CD14-positive monocyte (primary cell): Measurements from ENCODE around the gene PCCA. TPM values are rescaled to one million over a fixed set of nuclear protein-coding genes. Genes with fewer than 3 reads are reported as not detected.

ENCODE experiments used
- DNase-seq, 3 donors: peaks; one replicate each; pipeline ENCODE4 v3.0.0-alpha.2; 2011 to 2022
- H2AFZ ChIP-seq: 2 replicates; pipeline ENCODE4 v1.6.0; 2012; ENCODE audit warnings: mild to moderate bottlenecking, low read depth, low read length, inconsistent platforms; ENCODE audit not compliant: insufficient read depth, poor library complexity, severe bottlenecking
- H3K27ac ChIP-seq, 2 donors: 1 replicate in 1 of 2; 2 replicates in 1 of 2; pipeline ENCODE4 v1.5.1; 2012 to 2013; ENCODE audit warnings: low read length in 2 of 2, control low read depth in 1 of 2, inconsistent platforms in 1 of 2, low read depth in 1 of 2, mild to moderate bottlenecking in 1 of 2
- H3K27me3 ChIP-seq, 2 donors: one replicate each; pipeline versions ENCODE4 v1.6.0 to v1.6.1; 2011 to 2013; ENCODE audit warnings: low read length in 2 of 2; ENCODE audit not compliant: control insufficient read depth in 2 of 2, insufficient read depth in 2 of 2
- H3K36me3 ChIP-seq, 2 donors: replicated peaks in 1 of 2; 1 replicate in 1 of 2; 2 replicates in 1 of 2; pipeline versions ENCODE4 v1.5.1 to v1.6.1; 2012 to 2013; ENCODE audit warnings: low read length in 2 of 2, control low read depth in 1 of 2, inconsistent platforms in 1 of 2, mild to moderate bottlenecking in 1 of 2; ENCODE audit not compliant: insufficient read depth in 2 of 2, control insufficient read depth in 1 of 2
- H3K4me1 ChIP-seq, 2 donors: 1 replicate in 1 of 2; 2 replicates in 1 of 2; pipeline versions ENCODE4 v1.5.1 to v1.6.1; 2012 to 2013; ENCODE audit warnings: low read length in 2 of 2, control low read depth in 1 of 2, inconsistent platforms in 1 of 2, mild to moderate bottlenecking in 1 of 2, moderate library complexity in 1 of 2; ENCODE audit not compliant: insufficient read depth in 2 of 2, control insufficient read depth in 1 of 2
- H3K4me2 ChIP-seq: replicated peaks from 2 replicates; pipeline ENCODE3; 2012; ENCODE audit warnings: low read length, moderate library complexity, mild to moderate bottlenecking; ENCODE audit not compliant: poor library complexity, severe bottlenecking; ENCODE audit errors: extremely low read depth
- H3K4me3 ChIP-seq, 3 experiments: fragments of 200-600 bp in 1 of 3; sonication (generic) in 1 of 3; replicated peaks in 1 of 3; 1 replicate in 2 of 3; 2 replicates in 1 of 3; pipeline ENCODE4 v1.5.1; 2011 to 2013; ENCODE audit warnings: low read length in 3 of 3, mild to moderate bottlenecking in 3 of 3, control low read depth in 2 of 3, low read depth in 2 of 3, inconsistent platforms in 1 of 3, moderate library complexity in 1 of 3
- H3K79me2 ChIP-seq: 2 replicates; pipeline ENCODE4 v1.6.0; 2012; ENCODE audit warnings: mild to moderate bottlenecking, control low read depth, inconsistent platforms, low read length, moderate library complexity; ENCODE audit not compliant: insufficient read depth
- H3K9ac ChIP-seq: 2 replicates; pipeline ENCODE4 v1.6.0; 2017; ENCODE audit warnings: low read length, mild to moderate bottlenecking; ENCODE audit not compliant: insufficient read depth, poor library complexity, severe bottlenecking
- H3K9me3 ChIP-seq, 2 donors: replicated peaks in 1 of 2; 1 replicate in 1 of 2; 2 replicates in 1 of 2; pipeline versions ENCODE4 v1.5.1 to v1.6.1; 2012 to 2013; ENCODE audit warnings: low read length in 2 of 2, control low read depth in 1 of 2; ENCODE audit not compliant: control insufficient read depth in 1 of 2, insufficient read depth in 1 of 2
- H4K20me1 ChIP-seq: 2 replicates; pipeline ENCODE4 v1.6.0; 2012; ENCODE audit warnings: mild to moderate bottlenecking, low read length, control low read depth, moderate library complexity; ENCODE audit not compliant: insufficient read depth
- H3K27ac Mint-ChIP-seq, 7 donors: one replicate each; pipeline ENCODE4 v1.8.0; 2020; ENCODE audit warnings: mild to moderate bottlenecking in 7 of 7, mixed read lengths in 7 of 7, moderate library complexity in 6 of 7, inconsistent platforms in 2 of 7
- H3K27me3 Mint-ChIP-seq, 3 donors: one replicate each; pipeline ENCODE4 v1.8.0; 2021 to 2022; ENCODE audit warnings: low read depth in 3 of 3, mild to moderate bottlenecking in 3 of 3, mixed read lengths in 3 of 3, moderate library complexity in 3 of 3, inconsistent platforms in 1 of 3
- H3K36me3 Mint-ChIP-seq, 2 donors: one replicate each; pipeline ENCODE4 v1.8.0; 2020; ENCODE audit warnings: mixed read lengths in 2 of 2, inconsistent platforms in 1 of 2, mild to moderate bottlenecking in 1 of 2
- H3K4me1 Mint-ChIP-seq: one replicate; pipeline ENCODE4 v1.8.0; 2020; ENCODE audit warnings: mild to moderate bottlenecking, mixed read lengths
- H3K4me3 Mint-ChIP-seq, 2 donors: one replicate each; pipeline ENCODE4 v1.8.0; 2020; ENCODE audit warnings: mild to moderate bottlenecking in 2 of 2, mixed read lengths in 2 of 2, moderate library complexity in 1 of 2
- H3K9me3 Mint-ChIP-seq, 7 donors: one replicate each; pipeline ENCODE4 v1.8.0; 2020 to 2022; ENCODE audit warnings: mixed read lengths in 7 of 7, mild to moderate bottlenecking in 6 of 7, moderate library complexity in 6 of 7, inconsistent platforms in 2 of 7
- WGBS: methylation state at CpG from one replicate; pipeline ENCODE4 v1.1.5; 2013; ENCODE audit warnings: missing lambda C conversion rate; ENCODE audit not compliant: insufficient coverage; 5-methylcytosine and 5-hydroxymethylcytosine counted together
- intact Hi-C, 2 donors: fragments of 100-400 bp; cut with micrococcal nuclease; formaldehyde crosslinking; loops; one replicate each; pipeline versions ENCODE4 v1.15.0 to v1.15.1; 2023
- polyA plus RNA-seq, 3 donors: library from polyadenylated mRNA; depleted of rRNA in 1 of 3; unstranded in 2 of 3; stranded (reverse) in 1 of 3; fragments of 300-500 nt in 2 of 3; fragments of >200 nt in 1 of 3; fragmentation: Illumina TruSeq in 2 of 3; gene quantifications; 1 replicate in 2 of 3; 2 replicates in 1 of 3; pipeline ENCODE4 v1.2.3, GENCODE V29; 2012 to 2021
- TF ChIP-seq, protein P1 (sequence below): fragments of 200-600 bp; IDR thresholded peaks from one replicate; pipeline ENCODE4 v1.8.0; 2022; ENCODE audit warnings: antibody characterized with exemption, mild to moderate bottlenecking

Gene PCCA
- polyA plus RNA-seq, 3 donors: 4.4 to 13.5 (median 11.9) TPM

DNA sequence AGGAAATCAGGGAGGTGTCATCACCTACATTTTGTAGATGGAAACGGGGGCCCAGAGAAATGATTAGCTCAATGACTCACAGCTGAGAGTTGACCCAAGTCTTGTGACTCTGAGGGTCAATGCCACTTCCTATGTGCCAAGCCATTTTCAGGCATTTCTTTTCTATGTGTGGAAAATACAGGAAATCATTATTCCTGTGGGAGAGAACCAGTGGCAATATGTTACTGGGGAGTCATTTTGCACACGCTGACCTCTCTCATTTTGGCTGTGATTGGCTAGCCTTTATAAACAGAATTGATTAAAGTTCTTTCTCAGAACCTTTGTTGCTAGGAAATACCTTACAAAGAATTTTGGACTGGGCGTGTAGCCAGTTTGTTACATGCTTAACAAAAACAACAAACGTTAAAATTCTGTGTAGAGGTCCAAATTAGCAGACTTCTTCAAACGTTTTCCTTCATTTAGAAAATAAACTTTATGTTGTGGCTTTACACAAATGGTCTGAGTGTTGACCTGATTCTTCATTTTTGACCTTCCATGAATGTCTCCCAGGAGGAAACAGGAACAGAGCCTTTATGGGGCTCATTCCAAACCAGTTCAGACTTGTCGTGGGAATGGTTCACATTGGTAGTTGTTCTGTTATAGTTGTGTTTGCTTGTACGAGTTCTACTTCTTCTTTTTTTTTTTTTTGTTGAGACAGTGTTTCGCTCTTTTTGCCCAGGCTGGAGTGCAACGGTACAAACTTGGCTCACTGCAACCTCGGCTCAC, 11.4 kb downstream of the PCCA start:
- H3K4me2 ChIP-seq: no peak overlapping the region
- H3K4me3 ChIP-seq: no peak overlapping the region
- no peak overlapping the region for H3K9ac ChIP-seq
- no peaks in the 10 kb centered on the region for H3K4me1 ChIP-seq
- peaks cover 3% of the 10 kb centered on the region for H3K4me1 Mint-ChIP-seq
- intact Hi-C loops: no loop called here
- no peak for DNase-seq
- H3K9me3 ChIP-seq: no peaks in the 10 kb centered on the region
- TF ChIP-seq, protein P1, sequence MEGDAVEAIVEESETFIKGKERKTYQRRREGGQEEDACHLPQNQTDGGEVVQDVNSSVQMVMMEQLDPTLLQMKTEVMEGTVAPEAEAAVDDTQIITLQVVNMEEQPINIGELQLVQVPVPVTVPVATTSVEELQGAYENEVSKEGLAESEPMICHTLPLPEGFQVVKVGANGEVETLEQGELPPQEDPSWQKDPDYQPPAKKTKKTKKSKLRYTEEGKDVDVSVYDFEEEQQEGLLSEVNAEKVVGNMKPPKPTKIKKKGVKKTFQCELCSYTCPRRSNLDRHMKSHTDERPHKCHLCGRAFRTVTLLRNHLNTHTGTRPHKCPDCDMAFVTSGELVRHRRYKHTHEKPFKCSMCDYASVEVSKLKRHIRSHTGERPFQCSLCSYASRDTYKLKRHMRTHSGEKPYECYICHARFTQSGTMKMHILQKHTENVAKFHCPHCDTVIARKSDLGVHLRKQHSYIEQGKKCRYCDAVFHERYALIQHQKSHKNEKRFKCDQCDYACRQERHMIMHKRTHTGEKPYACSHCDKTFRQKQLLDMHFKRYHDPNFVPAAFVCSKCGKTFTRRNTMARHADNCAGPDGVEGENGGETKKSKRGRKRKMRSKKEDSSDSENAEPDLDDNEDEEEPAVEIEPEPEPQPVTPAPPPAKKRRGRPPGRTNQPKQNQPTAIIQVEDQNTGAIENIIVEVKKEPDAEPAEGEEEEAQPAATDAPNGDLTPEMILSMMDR: no peak
- H2AFZ ChIP-seq: no peak overlapping the region
- H3K4me3 Mint-ChIP-seq: no peak overlapping the region
- peaks cover 11% of the 10 kb centered on the region for H4K20me1 ChIP-seq
- H3K79me2 ChIP-seq: no peaks in the 10 kb centered on the region
- no peak overlapping the region for H3K27ac Mint-ChIP-seq
- H3K36me3 ChIP-seq: no peaks in the 10 kb centered on the region
- no peak overlapping the region for H3K27ac ChIP-seq
- H3K36me3 Mint-ChIP-seq: peaks cover 4 to 10% of the 10 kb centered on the region in 2 donors
- H3K9me3 Mint-ChIP-seq: peaks cover 0 to 5% (median 0%) of the 10 kb centered on the region in 7 donors
- WGBS: 83% methylated on average over 7 of the region's 10 CpGs
- no peaks in the 10 kb centered on the region for H3K27me3 ChIP-seq
- peaks cover 0 to 9% (median 0%) of the 10 kb centered on the region in 3 donors for H3K27me3 Mint-ChIP-seq

DNA sequence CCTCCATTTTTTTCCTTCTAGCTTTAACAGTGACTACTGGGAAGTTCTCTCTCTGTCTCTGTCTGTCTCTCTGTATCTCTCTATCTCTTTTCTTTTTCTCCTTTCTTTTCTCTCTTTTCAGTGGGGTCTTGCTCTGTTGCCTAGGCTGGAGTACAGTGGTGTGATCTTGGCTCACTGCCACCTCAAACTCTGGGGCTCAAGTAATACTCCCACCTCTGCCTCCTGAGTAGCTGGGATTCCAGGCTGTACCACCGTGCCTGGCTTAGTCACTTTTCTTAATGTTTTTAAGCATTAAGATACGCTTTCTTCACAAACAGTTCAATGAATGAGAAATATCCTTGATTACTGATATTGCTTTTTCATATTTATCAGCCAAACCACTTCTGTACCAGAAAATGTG, 13.1 kb downstream of the PCCA start:
- H3K9me3 ChIP-seq: no peaks in the 10 kb centered on the region
- Mint-ChIP-seq H3K4me1 (peaks cover 3% of the 10 kb centered on the region), H3K36me3 (peaks cover 8 to 10% of the 10 kb centered on the region in 2 donors), H3K9me3 (peaks cover 0 to 7% (median 0%) of the 10 kb centered on the region in 7 donors), H3K4me3 (no peak overlapping the region), H3K27ac (no peak overlapping the region), H3K27me3 (peaks cover 0 to 9% (median 0%) of the 10 kb centered on the region in 3 donors)
- H3K4me3 ChIP-seq: no peak overlapping the region
- H3K79me2 ChIP-seq: no peaks in the 10 kb centered on the region
- no peaks in the 10 kb centered on the region for H3K36me3 ChIP-seq
- no peak overlapping the region for H3K27ac ChIP-seq
- WGBS: no CpG with 5 or more reads among the region's 2 CpGs
- no peaks in the 10 kb centered on the region for H3K27me3 ChIP-seq
- H2AFZ ChIP-seq: no peak overlapping the region
- peaks cover 9% of the 10 kb centered on the region for H4K20me1 ChIP-seq
- H3K4me1 ChIP-seq: no peaks in the 10 kb centered on the region
- intact Hi-C loops: no loop called here
- H3K4me2 ChIP-seq: no peak overlapping the region
- TF ChIP-seq, protein P1: no peak
- H3K9ac ChIP-seq: no peak overlapping the region
- no peak for DNase-seq
